GM19193 (cell line): Measurements from ENCODE around the gene CEND1.

Source experiments
- POLR2A ChIP-seq: IDR thresholded peaks from 4 replicates; pipeline ENCODE4 v1.6.1; 2011; ENCODE audit not compliant: insufficient read depth, insufficient read length; ENCODE audit errors: extremely low read depth

Gene CEND1

DNA sequence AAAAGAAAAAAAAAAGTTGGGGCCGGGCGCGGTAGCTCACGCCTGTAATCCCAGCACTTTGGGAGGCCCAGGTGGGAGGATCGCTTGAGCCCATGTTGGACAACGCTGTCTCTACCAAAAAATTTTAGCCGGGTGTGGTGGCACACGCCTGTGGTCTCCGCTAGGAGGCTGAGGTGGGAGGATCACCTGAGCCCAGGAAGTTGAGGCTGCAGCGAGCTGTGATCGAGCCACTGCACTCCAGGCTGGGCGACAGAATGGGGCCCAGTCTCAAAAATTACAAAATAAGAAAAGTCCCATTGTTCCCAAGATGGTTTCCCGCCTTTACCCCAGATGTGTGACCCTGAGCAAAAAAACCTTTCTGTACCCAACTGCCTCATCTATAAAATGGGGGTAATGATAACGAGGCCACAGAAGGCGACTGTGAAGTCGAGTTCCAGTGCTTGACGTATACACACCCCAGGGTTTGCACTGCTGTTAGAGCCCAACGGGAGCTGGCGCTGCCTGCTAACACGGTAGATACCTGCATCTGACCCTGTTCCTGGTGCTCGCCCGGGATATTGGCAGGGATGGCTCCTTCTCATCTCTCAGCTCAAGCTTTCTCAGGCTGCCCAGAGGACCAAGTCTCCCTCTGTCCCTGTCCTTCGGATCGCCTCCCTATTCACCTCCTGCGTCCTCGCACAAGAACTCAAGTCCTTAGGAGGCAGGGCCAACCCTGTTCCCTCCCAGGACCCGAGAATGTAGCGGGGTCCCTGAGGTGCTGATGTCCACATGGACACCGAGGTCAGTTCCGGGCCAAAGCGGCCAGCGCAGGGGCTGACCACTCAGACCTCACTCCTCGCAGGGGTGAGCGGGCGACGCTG is 18.8 kb upstream of the CEND1 start:
- TF ChIP-seq POLR2A, result no peak

- TF ChIP-seq POLR2A, result no peak
These were observed 14.7 kb upstream of the CEND1 start for GRCh38 chr11:804599-804964.

- no peak for TF ChIP-seq POLR2A
These were observed 14.1 kb upstream of the CEND1 start for GRCh38 chr11:803770-804598.

DNA sequence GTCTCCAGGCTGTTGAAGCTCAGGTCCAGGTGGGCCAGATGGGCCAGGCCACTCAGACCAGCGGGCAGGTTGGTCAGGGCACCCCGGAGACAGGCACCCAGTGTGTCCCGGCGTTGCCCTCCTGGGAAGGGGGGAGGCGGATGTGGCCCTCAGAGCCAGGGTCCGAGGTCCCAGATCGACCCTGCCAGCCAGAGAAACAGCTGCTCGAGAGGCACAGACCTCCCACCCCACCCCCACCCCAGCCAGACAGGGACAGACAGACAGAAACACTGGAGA is 13.5 kb upstream of the CEND1 start:
- no peak for TF ChIP-seq POLR2A

DNA sequence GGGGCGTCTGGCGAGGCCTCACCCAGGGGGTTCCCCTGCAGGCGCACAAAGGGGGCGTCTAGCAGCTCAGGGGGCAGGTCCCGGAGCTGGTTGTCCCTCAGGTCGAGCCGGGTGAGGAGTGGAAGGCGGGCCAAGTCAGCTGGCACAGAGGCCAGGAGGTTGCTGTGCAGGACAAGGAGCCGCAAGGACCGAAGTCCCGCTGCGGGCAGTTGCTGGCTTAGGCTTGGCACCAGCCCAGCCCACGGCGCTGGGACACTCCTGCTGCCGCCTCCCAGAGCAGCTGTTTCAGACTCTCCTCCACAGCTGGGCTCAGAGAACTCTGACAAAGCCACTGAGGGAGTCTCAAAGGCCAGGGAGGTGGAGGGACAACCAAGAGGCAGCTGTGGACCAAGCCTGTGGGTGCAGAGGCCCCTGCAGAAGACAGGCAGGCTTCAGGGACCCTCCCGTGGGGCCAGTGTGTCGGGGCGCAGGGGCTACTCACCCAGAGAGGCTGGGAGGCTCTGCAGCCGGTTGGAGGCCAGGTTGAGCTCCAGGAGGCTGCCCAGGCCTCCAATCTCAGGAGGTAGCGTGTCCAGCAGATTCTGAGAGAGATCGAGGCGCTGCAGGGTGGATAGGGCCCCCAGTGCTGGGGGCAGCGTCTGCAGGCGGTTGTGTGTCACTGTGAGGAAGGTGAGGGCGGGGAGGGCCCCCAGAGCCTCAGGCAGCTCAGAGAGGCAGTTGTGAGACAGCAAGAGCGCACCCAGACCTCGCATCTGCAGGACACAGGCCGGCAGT is 13.0 kb upstream of the CEND1 start:
- no peak for TF ChIP-seq POLR2A

DNA sequence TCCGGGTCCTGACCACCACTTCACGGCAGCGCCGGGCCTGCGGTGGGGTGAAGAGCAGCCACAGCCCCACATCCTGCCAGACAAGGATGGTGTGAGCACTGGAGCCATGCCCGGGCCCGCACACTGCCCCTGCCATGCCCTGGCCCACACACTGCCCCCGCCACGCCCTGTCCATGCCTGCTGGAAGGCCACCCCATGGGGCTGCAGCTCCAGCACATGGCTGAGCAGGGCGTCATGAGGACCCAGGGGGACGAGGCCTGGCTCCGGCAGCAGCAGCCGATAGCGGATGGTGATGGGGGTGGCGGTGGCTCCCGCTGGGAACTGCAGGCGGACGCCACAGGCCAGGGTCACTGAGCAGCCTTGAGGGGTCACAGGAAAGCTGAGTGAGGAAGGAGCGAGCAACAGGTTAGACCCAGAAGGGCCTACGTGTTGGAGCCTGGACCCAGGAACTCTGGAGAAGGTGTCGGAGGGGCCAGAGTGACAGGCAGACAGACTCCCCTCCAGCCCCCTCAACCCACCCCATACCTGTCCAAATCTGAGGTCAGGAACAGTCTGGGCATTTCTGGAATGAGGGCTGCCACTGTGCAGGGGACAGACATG is 12.2 kb upstream of the CEND1 start:
- TF ChIP-seq POLR2A, result no peak

GRCh38 chr11:801097-801780 is 11.3 kb upstream of the CEND1 start:
- no peak for TF ChIP-seq POLR2A

DNA sequence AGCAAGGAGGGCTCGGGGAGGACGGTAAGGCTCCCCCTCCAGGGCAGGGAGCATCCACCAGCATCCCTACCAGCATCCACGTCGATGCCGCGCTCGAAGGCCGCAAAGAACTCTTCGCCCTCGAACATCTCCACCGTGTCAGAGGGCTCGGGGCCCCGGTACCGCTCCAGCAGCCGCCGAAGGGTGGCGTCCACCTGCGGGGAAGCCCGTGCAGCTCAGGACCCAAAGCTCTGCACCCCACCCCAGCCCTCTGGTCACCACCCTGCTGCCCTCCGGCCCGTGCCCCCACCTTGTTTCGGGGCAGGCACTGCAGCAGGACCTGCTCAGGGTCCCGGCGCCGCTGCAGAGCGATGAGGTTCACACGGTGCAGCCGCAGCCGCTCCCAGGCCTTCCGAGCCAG is 10.6 kb upstream of the CEND1 start:
- no peak for TF ChIP-seq POLR2A

DNA sequence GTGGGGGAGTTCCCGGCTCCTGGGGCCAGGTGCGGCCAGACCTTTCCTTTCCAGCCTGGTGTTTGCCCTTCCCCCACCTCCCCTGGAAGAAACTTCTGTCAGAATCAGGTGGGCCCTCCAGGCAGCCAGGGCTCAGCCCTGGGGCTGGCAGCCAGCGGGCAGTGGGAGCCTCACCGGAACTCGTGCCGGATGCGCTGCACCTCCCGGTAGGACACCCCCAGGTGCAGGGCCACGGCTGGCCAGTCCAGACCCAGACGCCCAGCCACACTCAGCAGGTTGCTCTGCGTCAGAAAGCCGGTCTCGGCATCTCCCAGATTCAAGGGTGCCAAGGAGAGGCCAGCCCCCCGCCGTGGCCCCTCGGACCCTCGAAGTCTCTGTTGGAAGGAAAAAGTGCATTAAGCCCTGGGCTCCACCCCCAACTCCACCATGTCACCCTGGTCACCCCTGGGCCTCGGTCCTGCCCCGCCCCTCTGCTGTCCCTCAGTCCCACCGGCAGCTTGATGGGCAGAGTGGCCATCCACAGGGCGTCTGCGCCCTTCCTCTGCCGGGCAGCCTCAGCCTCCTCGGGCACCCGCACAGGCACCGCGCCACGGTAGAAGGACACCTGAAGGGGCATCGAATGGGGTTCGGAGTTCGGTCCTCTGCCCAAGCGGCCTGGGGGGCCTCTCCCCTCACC is 9.9 kb upstream of the CEND1 start:
- TF ChIP-seq POLR2A, result no peak

- TF ChIP-seq POLR2A, result peak; percentile 61
These were observed 8.3 kb upstream of the CEND1 start, which contains the start of gene SLC25A22 for GRCh38 chr11:798093-798713. Gene SLC25A22 (minus strand): TSS chr11:798281. CDS start chr11:795006, 3,275 bp downstream.

DNA sequence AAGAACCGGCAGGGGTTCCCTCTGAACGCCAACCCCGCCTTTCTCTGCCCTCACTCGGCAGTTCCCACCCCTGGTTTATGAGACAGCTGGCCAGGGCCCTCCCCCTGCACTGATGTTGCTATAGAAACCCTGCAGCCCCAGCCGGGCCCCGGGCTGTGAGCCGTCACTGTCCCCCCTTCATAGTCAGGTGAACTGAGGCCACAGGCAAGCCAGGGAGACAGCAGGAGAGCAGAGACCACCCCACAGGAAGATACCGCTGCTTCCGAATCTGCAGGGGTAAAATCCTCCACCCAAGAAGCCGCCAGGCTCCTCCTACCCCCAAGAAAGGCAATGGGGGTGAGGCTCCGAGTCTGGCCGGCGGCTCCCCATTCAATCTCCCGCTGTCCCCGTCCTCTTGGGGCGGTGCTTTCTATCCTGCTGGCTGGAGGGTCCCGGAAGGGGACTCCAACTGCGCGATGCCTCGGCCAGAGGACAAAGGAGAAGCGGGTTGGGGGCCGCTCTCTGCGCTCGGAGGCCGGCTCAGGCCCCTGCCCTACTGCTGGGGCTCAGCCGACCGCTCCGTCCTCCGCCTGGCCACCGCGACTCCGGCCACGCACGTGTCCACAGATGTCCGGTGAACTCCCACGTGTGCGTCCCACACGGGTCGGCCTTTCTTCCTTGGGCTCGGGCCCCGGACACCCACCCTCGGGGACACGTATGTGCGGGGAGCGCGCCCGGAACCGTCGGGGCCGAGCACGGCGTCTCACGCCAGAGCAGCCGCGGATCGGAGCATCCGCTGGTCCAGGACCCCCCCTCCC is 7.6 kb upstream of the CEND1 start:
- no peak for TF ChIP-seq POLR2A

GRCh38 chr11:796565-797295 is 6.8 kb upstream of the CEND1 start:
- TF ChIP-seq POLR2A, result peak; percentile 10
